Measurements from ENCODE around the gene DEPDC5.

Gene DEPDC5

DNA sequence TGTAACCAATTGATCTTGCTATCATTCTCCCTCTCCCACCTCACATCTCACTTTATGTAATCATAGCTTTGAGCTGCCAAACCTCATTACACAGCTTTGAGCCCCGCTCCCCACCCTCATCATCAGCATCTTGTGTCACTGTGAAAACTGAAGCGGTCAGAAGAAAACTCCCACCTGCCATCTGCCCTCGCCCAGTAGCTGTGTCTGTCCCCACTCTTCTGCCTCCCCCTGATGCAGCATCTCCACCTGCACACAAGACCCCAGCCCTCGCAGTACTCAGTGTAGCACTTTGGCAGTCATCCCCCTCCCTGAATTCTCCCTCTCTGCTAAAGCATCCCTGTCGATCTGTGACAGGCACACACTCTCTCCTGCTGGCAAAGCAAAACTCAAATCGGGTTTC is 130.2 kb downstream of the DEPDC5 start:
- no peak overlapping the region for H3K4me3 ChIP-seq (ENCODE audit: low read depth, low read length)
- TF ChIP-seq, protein P1, sequence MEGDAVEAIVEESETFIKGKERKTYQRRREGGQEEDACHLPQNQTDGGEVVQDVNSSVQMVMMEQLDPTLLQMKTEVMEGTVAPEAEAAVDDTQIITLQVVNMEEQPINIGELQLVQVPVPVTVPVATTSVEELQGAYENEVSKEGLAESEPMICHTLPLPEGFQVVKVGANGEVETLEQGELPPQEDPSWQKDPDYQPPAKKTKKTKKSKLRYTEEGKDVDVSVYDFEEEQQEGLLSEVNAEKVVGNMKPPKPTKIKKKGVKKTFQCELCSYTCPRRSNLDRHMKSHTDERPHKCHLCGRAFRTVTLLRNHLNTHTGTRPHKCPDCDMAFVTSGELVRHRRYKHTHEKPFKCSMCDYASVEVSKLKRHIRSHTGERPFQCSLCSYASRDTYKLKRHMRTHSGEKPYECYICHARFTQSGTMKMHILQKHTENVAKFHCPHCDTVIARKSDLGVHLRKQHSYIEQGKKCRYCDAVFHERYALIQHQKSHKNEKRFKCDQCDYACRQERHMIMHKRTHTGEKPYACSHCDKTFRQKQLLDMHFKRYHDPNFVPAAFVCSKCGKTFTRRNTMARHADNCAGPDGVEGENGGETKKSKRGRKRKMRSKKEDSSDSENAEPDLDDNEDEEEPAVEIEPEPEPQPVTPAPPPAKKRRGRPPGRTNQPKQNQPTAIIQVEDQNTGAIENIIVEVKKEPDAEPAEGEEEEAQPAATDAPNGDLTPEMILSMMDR (IDR thresholded peaks at IDR 0.05; ENCODE audit: low read depth, low read length) = no peak
- TF ChIP-seq, protein P2, sequence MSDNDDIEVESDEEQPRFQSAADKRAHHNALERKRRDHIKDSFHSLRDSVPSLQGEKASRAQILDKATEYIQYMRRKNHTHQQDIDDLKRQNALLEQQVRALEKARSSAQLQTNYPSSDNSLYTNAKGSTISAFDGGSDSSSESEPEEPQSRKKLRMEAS (IDR thresholded peaks at IDR 0.05; ENCODE audit: low read depth, low read length) = no peak
- TF ChIP-seq POLR2A (IDR thresholded peaks at IDR 0.05; ENCODE audit: extremely low read depth, insufficient read length) = no peak
- TF ChIP-seq MYC (IDR thresholded peaks at IDR 0.05; ENCODE audit: low read depth, low read length) = no peak
- DNase-seq (ENCODE audit: low read depth) = no peak

DNA sequence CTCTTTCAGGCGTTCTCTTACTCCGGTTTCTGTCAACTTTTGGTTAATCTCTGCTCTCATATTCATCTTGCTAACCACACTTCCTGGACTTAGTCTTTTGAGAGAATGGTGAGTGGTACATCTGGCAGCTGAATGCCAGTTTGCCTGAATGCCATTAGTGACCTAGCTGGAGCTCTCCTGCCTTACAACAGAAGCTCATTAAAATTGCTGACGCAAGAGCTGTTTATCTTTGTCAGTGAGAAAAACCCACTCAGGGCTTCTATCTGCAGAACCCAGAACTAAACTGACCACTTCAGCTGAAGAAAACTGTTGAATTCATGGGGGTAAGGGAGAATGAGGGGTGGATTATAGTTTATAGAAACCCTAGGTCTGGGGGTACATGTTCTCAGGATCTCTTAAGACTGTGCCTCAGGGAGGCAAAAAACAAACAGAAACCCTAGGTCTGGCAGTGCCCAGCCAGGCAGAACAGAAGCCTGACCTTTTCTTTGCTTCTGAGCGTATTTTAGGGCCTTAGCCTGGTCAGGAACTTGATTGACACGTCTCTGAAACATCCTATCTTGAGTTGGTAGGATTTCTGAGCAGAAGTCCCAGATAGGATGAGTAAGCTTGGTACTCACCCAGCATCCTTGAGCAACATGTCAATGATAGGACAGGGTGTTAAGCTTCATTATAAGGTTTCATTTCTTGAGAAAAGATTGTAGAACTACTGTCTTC is 137.7 kb downstream of the DEPDC5 start:
- no peak for TF ChIP-seq POLR2A (IDR thresholded peaks at IDR 0.05; ENCODE audit: extremely low read depth, insufficient read length)
- TF ChIP-seq MYC (IDR thresholded peaks at IDR 0.05; ENCODE audit: low read depth, low read length) = no peak
- TF ChIP-seq, protein P1 (IDR thresholded peaks at IDR 0.05; ENCODE audit: low read depth, low read length) = no peak
- TF ChIP-seq, protein P2 (IDR thresholded peaks at IDR 0.05; ENCODE audit: low read depth, low read length) = no peak
- no peak overlapping the region for H3K4me3 ChIP-seq (ENCODE audit: low read depth, low read length)
- DNase-seq (ENCODE audit: low read depth) = peak; percentile 39

DNA sequence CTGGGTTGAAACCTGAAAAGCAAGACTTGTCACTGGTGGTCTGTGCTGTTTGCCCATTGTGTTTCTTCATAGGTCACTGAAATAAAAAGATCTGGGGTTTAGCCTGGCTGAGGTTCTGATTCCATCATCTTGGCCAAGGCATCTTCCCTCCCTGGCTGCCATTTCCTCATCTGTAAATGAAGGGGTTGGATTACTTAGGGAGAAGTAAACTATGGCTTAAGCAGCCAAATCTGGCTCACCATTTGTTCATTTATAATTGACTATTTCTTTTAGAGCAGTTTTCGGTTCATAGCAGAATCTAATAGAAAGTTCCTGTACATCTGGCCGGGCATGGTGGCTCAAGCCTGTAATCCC is 138.2 kb downstream of the DEPDC5 start:
- TF ChIP-seq, protein P2 (IDR thresholded peaks at IDR 0.05; ENCODE audit: low read depth, low read length) = no peak
- DNase-seq (ENCODE audit: low read depth) = no peak
- H3K4me3 ChIP-seq (ENCODE audit: low read depth, low read length) = no peak overlapping the region

DNA sequence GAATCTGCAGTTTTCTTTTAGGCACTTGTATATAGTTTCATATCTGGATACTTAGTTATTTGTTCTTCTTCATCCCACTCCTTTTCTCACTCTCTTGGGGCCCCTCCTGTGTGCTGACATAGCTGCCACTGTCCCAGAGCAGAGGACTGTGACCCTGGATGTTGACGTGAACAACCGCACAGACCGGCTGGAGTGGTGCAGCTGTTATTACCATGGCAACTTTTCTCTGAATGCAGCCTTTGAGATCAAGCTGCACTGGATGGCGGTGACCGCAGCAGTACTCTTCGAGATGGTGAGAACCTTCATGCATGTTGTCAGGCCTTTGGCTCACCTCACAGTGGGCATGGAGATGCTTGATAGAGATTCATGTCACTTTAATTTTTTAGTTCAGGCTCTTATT is 139.6 kb downstream of the DEPDC5 start:
- TF ChIP-seq, protein P1 (IDR thresholded peaks at IDR 0.05; ENCODE audit: low read depth, low read length) = no peak
- TF ChIP-seq, protein P2 (IDR thresholded peaks at IDR 0.05; ENCODE audit: low read depth, low read length) = no peak
- TF ChIP-seq MYC (IDR thresholded peaks at IDR 0.05; ENCODE audit: low read depth, low read length) (no peak), POLR2A (IDR thresholded peaks at IDR 0.05; ENCODE audit: extremely low read depth, insufficient read length) (no peak)
- no peak for DNase-seq (ENCODE audit: low read depth)

DNA sequence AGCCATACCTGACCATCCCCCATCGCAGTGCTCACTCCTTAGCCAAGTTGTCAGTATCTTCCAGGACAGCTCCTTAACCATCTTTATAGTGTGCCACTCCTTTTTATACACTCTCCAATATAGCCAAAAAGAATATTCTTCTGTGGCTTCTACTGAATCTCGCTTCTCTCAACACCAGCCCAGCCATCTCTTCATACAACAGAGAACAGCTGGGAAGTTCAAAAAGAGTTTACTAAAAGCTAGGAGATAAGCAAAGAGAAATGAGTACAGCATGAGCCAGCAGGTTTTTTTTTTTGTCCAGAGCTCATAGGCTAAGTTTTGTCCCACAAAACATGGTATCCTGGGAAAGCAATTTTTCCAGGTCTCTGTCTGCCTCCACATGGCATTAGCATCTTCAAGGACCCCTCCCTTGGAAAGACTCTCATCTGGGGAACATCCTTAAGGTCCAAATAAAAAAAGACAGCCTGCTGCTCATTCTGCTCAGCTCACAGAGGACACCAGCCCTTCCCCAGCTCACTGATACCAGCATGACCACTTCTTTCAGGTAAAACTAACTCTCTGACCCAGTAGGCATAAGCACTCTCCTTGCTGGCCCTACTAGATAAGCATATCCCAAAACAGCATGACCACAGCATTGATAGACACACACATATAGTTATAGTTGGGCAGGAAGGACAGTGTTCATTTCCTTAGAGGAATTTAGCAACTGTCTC is 141.7 kb downstream of the DEPDC5 start:
- TF ChIP-seq POLR2A (IDR thresholded peaks at IDR 0.05; ENCODE audit: extremely low read depth, insufficient read length) = no peak
- TF ChIP-seq, protein P2 (IDR thresholded peaks at IDR 0.05; ENCODE audit: low read depth, low read length) = no peak
- TF ChIP-seq MYC (IDR thresholded peaks at IDR 0.05; ENCODE audit: low read depth, low read length) = no peak
- TF ChIP-seq, protein P1 (IDR thresholded peaks at IDR 0.05; ENCODE audit: low read depth, low read length) = no peak
- no peak overlapping the region for H3K4me3 ChIP-seq (ENCODE audit: low read depth, low read length)
- no peak for DNase-seq (ENCODE audit: low read depth)

More for the DNA sequence above, 139.6 kb downstream of the DEPDC5 start:
- H3K4me3 ChIP-seq (ENCODE audit: low read depth, low read length) = no peak overlapping the region

DNA sequence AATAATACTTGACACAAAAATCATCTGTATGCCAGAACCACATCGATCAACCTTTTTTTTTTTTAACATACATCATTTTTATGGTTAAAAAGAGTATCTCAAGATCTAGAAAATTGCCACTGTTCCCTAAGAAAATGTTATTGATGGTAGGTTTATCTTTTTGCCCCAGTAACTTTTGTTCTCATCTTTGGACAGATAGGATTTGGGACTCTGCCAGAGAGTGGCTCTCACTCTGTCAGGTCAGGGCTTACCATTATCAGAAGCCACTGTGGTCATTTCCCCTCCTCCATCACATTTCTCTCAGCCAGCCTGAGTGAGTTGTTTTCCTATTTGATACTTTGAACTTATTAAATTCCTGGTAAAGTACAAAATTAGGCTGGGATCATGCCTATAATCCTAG is 142.7 kb downstream of the DEPDC5 start:
- TF ChIP-seq, protein P1 (IDR thresholded peaks at IDR 0.05; ENCODE audit: low read depth, low read length) = no peak
- TF ChIP-seq POLR2A (IDR thresholded peaks at IDR 0.05; ENCODE audit: extremely low read depth, insufficient read length) = no peak
- TF ChIP-seq, protein P2 (IDR thresholded peaks at IDR 0.05; ENCODE audit: low read depth, low read length) = no peak
- no peak for TF ChIP-seq MYC (IDR thresholded peaks at IDR 0.05; ENCODE audit: low read depth, low read length)
- DNase-seq (ENCODE audit: low read depth) = no peak
- no peak overlapping the region for H3K4me3 ChIP-seq (ENCODE audit: low read depth, low read length)

Measured in NB4 (cell line).